GM10266 (cell line): Measurements from ENCODE around the gene GJC1.

Experiments
- DNase-seq: peaks from one replicate; pipeline ENCODE4 v3.0.0; 2012; ENCODE audit errors: extremely low spot score
- TF ChIP-seq, protein P1 (sequence below): IDR thresholded peaks from 2 replicates; pipeline ENCODE4 v1.5.1; 2012; ENCODE audit warnings: mild to moderate bottlenecking, low read depth; ENCODE audit not compliant: control insufficient read depth, insufficient read depth; ENCODE audit errors: missing control alignments

GJC1 gene

GRCh38 chr17:44871556-44871955 is 41.5 kb upstream of the GJC1 start:
- TF ChIP-seq, protein P1, sequence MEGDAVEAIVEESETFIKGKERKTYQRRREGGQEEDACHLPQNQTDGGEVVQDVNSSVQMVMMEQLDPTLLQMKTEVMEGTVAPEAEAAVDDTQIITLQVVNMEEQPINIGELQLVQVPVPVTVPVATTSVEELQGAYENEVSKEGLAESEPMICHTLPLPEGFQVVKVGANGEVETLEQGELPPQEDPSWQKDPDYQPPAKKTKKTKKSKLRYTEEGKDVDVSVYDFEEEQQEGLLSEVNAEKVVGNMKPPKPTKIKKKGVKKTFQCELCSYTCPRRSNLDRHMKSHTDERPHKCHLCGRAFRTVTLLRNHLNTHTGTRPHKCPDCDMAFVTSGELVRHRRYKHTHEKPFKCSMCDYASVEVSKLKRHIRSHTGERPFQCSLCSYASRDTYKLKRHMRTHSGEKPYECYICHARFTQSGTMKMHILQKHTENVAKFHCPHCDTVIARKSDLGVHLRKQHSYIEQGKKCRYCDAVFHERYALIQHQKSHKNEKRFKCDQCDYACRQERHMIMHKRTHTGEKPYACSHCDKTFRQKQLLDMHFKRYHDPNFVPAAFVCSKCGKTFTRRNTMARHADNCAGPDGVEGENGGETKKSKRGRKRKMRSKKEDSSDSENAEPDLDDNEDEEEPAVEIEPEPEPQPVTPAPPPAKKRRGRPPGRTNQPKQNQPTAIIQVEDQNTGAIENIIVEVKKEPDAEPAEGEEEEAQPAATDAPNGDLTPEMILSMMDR, result no peak
- DNase-seq, result no peak

GRCh38 chr17:44867841-44868240 is 37.8 kb upstream of the GJC1 start:
- TF ChIP-seq, protein P1, result no peak
- DNase-seq, result no peak

GRCh38 chr17:44865931-44866330 is 35.8 kb upstream of the GJC1 start:
- DNase-seq, result no peak
- TF ChIP-seq, protein P1, result no peak

GRCh38 chr17:44865231-44865660 is 35.2 kb upstream of the GJC1 start:
- peak; percentile 69 for DNase-seq
- TF ChIP-seq, protein P1, result peak; percentile 77

DNA sequence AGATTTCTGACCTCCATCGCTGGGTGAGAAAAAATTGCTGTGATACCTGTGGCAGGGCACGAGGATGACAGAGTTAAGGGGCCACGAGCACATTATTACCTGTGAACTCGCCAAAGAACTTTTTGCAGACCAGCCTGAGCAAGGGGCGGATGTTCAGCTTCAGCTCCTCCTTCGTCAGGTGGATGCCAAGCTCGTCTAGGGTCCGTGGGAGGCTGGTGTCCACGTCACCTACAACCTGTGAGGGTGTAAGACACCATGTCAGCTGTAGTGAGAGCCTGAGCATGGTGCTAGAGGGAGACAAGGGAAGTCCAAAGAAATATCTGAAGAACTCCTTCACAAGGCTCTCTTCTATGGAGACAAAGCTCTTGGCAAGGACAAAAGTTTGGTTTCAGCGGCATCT is 34.7 kb upstream of the GJC1 start:
- DNase-seq, result no peak

GRCh38 chr17:44863061-44863918 is 33.2 kb upstream of the GJC1 start:
- TF ChIP-seq, protein P1, result no peak
- DNase-seq, result no peak

More for the DNA sequence above, 34.7 kb upstream of the GJC1 start:
- TF ChIP-seq, protein P1, result no peak

- TF ChIP-seq, protein P1, result no peak
- no peak for DNase-seq
Observed at GRCh38 chr17:44862278-44862914, 32.3 kb upstream of the GJC1 start.
